Sigmoid colon (tissue), 4 donors: Measurements from ENCODE around the gene OXCT2.

Experiments
- CTCF ChIP-seq, 4 experiments: fragments of 450-650 bp in 3 of 4; fragments of 200-600 bp in 1 of 4; IDR thresholded peaks; one replicate each; pipeline ENCODE4 v1.5.1; 2016 to 2019; ENCODE audit warnings: antibody characterized with exemption in 4 of 4, mild to moderate bottlenecking in 3 of 4, moderate library complexity in 2 of 4
- EP300 ChIP-seq, 4 donors: sonication (generic); formaldehyde crosslinking; IDR thresholded peaks; one replicate each; pipeline ENCODE4 v1.6.1; 2017; ENCODE audit warnings: antibody characterized with exemption in 4 of 4
- POLR2A ChIP-seq, 2 donors: fragments of 450-650 bp; IDR thresholded peaks; one replicate each; pipeline ENCODE4 v1.6.1; 2016; ENCODE audit warnings: antibody characterized with exemption in 2 of 2, mild to moderate bottlenecking in 2 of 2, moderate library complexity in 2 of 2
- POLR2AphosphoS5 ChIP-seq, 4 donors: sonication (generic); formaldehyde crosslinking; IDR thresholded peaks; one replicate each; pipeline ENCODE4 v1.6.1; 2017; ENCODE audit warnings: antibody characterized with exemption in 4 of 4

GRCh38 chr1:39729030-39729429 is 42.1 kb downstream of the OXCT2 start:
- no peak for TF ChIP-seq CTCF (IDR thresholded peaks at IDR 0.05)
- TF ChIP-seq POLR2A (IDR thresholded peaks at IDR 0.05), result no peak
- no peak for TF ChIP-seq POLR2AphosphoS5 (IDR thresholded peaks at IDR 0.05)
- TF ChIP-seq EP300 (IDR thresholded peaks at IDR 0.05), result no peak
